K562 (cell line): ENCODE measurements around the gene CCDC148. TPM values are rescaled to one million over a fixed set of nuclear protein-coding genes. Genes with fewer than 3 reads are reported as not detected.

Experiments used
- ATAC-seq: fragments of 200-7000 bp; cut with Tn5 transposase; 3 replicates; pipeline ENCODE4 v1.9.1; 2020; ENCODE audit warnings: moderate library complexity
- BruUV-seq: library from RNA; stranded (reverse); fragments of 400-500 nt; replicated peaks from 2 replicates; lab custom pipeline; 2021; lab: Mats Ljungman, UMichigan
- CTCF ChIA-PET: fragments of 300-600 bp; formaldehyde crosslinking; extraction: SDS; loops from one replicate; lab custom pipeline; 2021; ENCODE audit warnings: low intra/inter-chr PET ratio; lab: Yijun Ruan, JAX
- POLR2A ChIA-PET: fragments of 300-600, 350-650 bp; sonication (Branson Sonifier 250); formaldehyde crosslinking; extraction: SDS; loops from one replicate; lab custom pipeline; 2021; ENCODE audit warnings: antibody characterized with exemption, inconsistent platforms; lab: Yijun Ruan, JAX
- DNase-seq, 4 experiments: peaks; one replicate each; pipeline versions ENCODE4 v3.0.0 to v3.0.0-alpha.2; 2011 to 2018; ENCODE audit warnings: low spot score in 3 of 4, mixed read lengths in 3 of 4; ENCODE audit errors: extremely low read depth in 1 of 4
- FAIRE-seq: peaks from 2 replicates; lab custom pipeline; 2011; peaks lifted over from hg19 to GRCh38; lab: Jason Lieb, UNC
- H2AFZ ChIP-seq: 2 replicates; pipeline ENCODE4 v1.6.0; 2011; ENCODE audit warnings: low read depth, low read length, control low read depth, inconsistent platforms
- H3K27ac ChIP-seq: fragments of 200-600 bp; 3 replicates; pipeline ENCODE4 v1.8.0; 2011; ENCODE audit warnings: low read depth, mild to moderate bottlenecking, control low read depth, inconsistent platforms, low read length, moderate library complexity, mixed read lengths; ENCODE audit errors: extremely low read depth
- H3K27me3 ChIP-seq, 2 experiments: fragments of 300-600 bp in 1 of 2; 2 replicates in 1 of 2; 3 replicates in 1 of 2; pipeline versions ENCODE4 v1.6.0 to v1.8.0; 2011; ENCODE audit warnings: inconsistent platforms in 2 of 2, low read length in 2 of 2, mild to moderate bottlenecking in 1 of 2, mixed read lengths in 1 of 2, moderate library complexity in 1 of 2; ENCODE audit not compliant: control insufficient read depth in 2 of 2, insufficient read depth in 2 of 2
- H3K36me3 ChIP-seq: fragments of 300-600 bp; 3 replicates; pipeline ENCODE4 v1.8.0; 2011; ENCODE audit warnings: mild to moderate bottlenecking, low read length, inconsistent platforms; ENCODE audit not compliant: control insufficient read depth, insufficient read depth
- H3K4me1 ChIP-seq, 2 experiments: fragments of 200-600 bp in 1 of 2; replicated peaks in 1 of 2; 2 replicates in 1 of 2; 3 replicates in 1 of 2; pipeline versions ENCODE4 v1.5.1 to v1.8.0; 2011; ENCODE audit warnings: inconsistent platforms in 2 of 2, low read length in 2 of 2, mild to moderate bottlenecking in 1 of 2, mixed read lengths in 1 of 2, moderate library complexity in 1 of 2; ENCODE audit not compliant: control insufficient read depth in 2 of 2, insufficient read depth in 2 of 2
- H3K4me2 ChIP-seq: 2 replicates; pipeline ENCODE4 v1.6.1; 2011; ENCODE audit warnings: low read length, control low read depth, inconsistent platforms, mixed read lengths; ENCODE audit not compliant: insufficient read depth
- H3K4me3 ChIP-seq: fragments of 200-600 bp; sonication (generic), shearing (Covaris generic); 2 replicates; pipeline ENCODE4 v1.5.1; 2016; ENCODE audit warnings: control low read depth, inconsistent platforms
- H3K79me2 ChIP-seq: fragments of 200-600 bp; 3 replicates; pipeline ENCODE4 v1.8.0; 2011; ENCODE audit warnings: low read length, inconsistent platforms; ENCODE audit not compliant: control insufficient read depth, insufficient read depth
- H3K9ac ChIP-seq, 2 experiments: 2 replicates each; pipeline versions ENCODE4 v1.6.0 to v1.6.1; 2011; ENCODE audit warnings: low read depth in 2 of 2, low read length in 2 of 2, control low read depth in 1 of 2, inconsistent platforms in 1 of 2, mild to moderate bottlenecking in 1 of 2, mixed read lengths in 1 of 2; ENCODE audit not compliant: insufficient read depth in 1 of 2
- H3K9me1 ChIP-seq: one replicate; pipeline ENCODE4 v1.6.0; 2011; ENCODE audit warnings: inconsistent platforms, mild to moderate bottlenecking, low read length, moderate library complexity; ENCODE audit not compliant: control insufficient read depth, insufficient read depth
- H3K9me3 ChIP-seq: replicated peaks from 2 replicates; pipeline ENCODE4 v1.5.1; 2011; ENCODE audit warnings: low read depth, low read length, inconsistent platforms; ENCODE audit not compliant: control insufficient read depth, insufficient read depth
- H4K20me1 ChIP-seq: replicated peaks from 2 replicates; pipeline ENCODE4 v1.6.1; 2011; ENCODE audit warnings: low read length, inconsistent platforms, mixed read lengths; ENCODE audit not compliant: control insufficient read depth, insufficient read depth
- ARID2 ChIP-seq: fragments of 450-650 bp; IDR thresholded peaks from 2 replicates; pipeline ENCODE4 v1.6.1; 2017; ENCODE audit warnings: antibody characterized with exemption, mild to moderate bottlenecking
- C11orf30 ChIP-seq: fragments of 450-650 bp; IDR thresholded peaks from 2 replicates; pipeline ENCODE4 v1.6.1; 2016; ENCODE audit warnings: low read depth, mild to moderate bottlenecking
- MAFF ChIP-seq: IDR thresholded peaks from 2 replicates; pipeline ENCODE4 v1.6.1; 2012; ENCODE audit warnings: low read length, improper control_type of control experiment
- MAFK ChIP-seq: IDR thresholded peaks from 2 replicates; pipeline ENCODE4 v1.6.1; 2011; ENCODE audit warnings: low read length, improper control_type of control experiment
- SMAD1 ChIP-seq: fragments of 150-350 bp; IDR thresholded peaks from 2 replicates; pipeline ENCODE4 v1.6.1; 2014; ENCODE audit warnings: low read length, low read depth; ENCODE audit not compliant: partially characterized antibody
- ZNF316 ChIP-seq: fragments of 450-650 bp; IDR thresholded peaks from 2 replicates; pipeline ENCODE4 v1.6.1; 2016
- in situ Hi-C: fragments of 300-500 bp; cut with MboI; formaldehyde crosslinking; loops from 4 replicates; pipeline ENCODE4 v1.15.0; 2018; ENCODE audit warnings: inconsistent platforms, mixed read lengths
- intact Hi-C: fragments of 100-400 bp; cut with micrococcal nuclease; formaldehyde crosslinking; loops from 2 replicates; pipeline ENCODE4 v1.14.2; 2022
- polyA plus RNA-seq, 8 experiments: library from polyadenylated mRNA; depleted of rRNA in 4 of 8; stranded (reverse) in 5 of 8; unstranded in 3 of 8; fragments of >200 nt; fragmentation: Nextera tagmentation in 2 of 8; fragmentation: Illumina TruSeq in 1 of 8; extraction: Ambion mirVana in 2 of 8; extraction: Trizol in 1 of 8; gene quantifications; 2 replicates each; pipeline versions ENCODE4 v1.2.1 to v1.2.3, GENCODE V29; 2011 to 2014; ENCODE audit warnings: inconsistent platforms in 1 of 8, missing spikeins in 1 of 8
- total RNA-seq, 7 experiments: library from RNA; depleted of rRNA in 6 of 7; stranded (reverse); fragments of >200 nt in 6 of 7; fragmentation: Illumina TruSeq in 2 of 7; extraction: Trizol in 2 of 7; gene quantifications; 2 replicates each; pipeline versions ENCODE4 v1.2.1 to v1.2.3, GENCODE V29; 2011 to 2021; ENCODE audit warnings: low replicate concordance in 1 of 7
- TF ChIP-seq, protein P1 (sequence below): fragments of 450-650 bp; IDR thresholded peaks from 2 replicates; pipeline ENCODE4 v1.6.1; 2018; ENCODE audit not compliant: partially characterized antibody

The CCDC148 gene
- total and polyA plus RNA-seq, 9 of the 15 experiments (the other 6 are each of a cell fraction or from before 2014, with no cell fraction given), result 0.10 to 1.4 (median 0.65) TPM

DNA sequence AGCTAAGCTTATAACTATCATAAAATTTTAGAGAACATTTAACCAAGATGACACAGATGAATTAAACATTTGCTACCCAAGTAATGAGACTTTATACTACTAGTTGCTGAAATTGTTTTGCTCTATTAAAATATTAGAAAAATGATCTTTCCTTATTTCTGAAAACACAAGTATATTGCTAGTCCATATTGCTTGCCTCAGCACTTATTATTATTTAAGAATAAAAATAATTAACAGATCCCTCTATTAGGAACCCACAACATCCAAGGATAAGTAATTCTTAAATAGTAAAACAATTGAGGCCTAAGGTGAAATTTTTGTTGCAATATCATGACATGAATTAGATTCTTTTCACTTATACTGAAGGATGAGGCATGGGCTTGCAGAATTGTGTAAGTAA is 65.2 kb downstream of the CCDC148 start:
- Histone ChIP-seq H3K4me3 (no peak overlapping the region), H2AFZ (no peak overlapping the region), H3K9ac (no peak overlapping the region), H3K27me3 (no peaks in the 10 kb centered on the region; a peak in 1 of 5 replicates), H3K27ac (no peak overlapping the region), H3K4me1 (no peaks in the 10 kb centered on the region), H3K9me1 (no peaks in the 10 kb centered on the region), H4K20me1 (no peaks in the 10 kb centered on the region), H3K79me2 (no peaks in the 10 kb centered on the region), H3K4me2 (no peak overlapping the region), H3K9me3 (no peaks in the 10 kb centered on the region), H3K36me3 (no peaks in the 10 kb centered on the region)
- BruUV-seq, result no TSS peak
- ATAC-seq, result no peak
- TF ChIP-seq ARID2, result no peak
- peak; percentile 39; the same call in 1 of the 2 replicates for TF ChIP-seq MAFF
- TF ChIP-seq ZNF316, result peak; percentile 30; the same call in 1 of the 2 replicates
- TF ChIP-seq, protein P1, sequence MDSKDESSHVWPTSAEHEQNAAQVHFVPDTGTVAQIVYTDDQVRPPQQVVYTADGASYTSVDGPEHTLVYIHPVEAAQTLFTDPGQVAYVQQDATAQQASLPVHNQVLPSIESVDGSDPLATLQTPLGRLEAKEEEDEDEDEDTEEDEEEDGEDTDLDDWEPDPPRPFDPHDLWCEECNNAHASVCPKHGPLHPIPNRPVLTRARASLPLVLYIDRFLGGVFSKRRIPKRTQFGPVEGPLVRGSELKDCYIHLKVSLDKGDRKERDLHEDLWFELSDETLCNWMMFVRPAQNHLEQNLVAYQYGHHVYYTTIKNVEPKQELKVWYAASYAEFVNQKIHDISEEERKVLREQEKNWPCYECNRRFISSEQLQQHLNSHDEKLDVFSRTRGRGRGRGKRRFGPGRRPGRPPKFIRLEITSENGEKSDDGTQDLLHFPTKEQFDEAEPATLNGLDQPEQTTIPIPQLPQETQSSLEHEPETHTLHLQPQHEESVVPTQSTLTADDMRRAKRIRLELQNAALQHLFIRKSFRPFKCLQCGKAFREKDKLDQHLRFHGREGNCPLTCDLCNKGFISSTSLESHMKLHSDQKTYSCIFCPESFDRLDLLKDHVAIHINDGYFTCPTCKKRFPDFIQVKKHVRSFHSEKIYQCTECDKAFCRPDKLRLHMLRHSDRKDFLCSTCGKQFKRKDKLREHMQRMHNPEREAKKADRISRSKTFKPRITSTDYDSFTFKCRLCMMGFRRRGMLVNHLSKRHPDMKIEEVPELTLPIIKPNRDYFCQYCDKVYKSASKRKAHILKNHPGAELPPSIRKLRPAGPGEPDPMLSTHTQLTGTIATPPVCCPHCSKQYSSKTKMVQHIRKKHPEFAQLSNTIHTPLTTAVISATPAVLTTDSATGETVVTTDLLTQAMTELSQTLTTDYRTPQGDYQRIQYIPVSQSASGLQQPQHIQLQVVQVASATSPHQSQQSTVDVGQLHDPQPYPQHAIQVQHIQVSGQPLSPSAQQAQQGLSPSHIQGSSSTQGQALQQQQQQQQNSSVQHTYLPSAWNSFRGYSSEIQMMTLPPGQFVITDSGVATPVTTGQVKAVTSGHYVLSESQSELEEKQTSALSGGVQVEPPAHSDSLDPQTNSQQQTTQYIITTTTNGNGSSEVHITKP, result no peak
- TF ChIP-seq MAFK, result peak; percentile 60; the same call in 1 of the 2 replicates
- TF ChIP-seq SMAD1, result no peak
- TF ChIP-seq C11orf30, result peak; percentile 8; the same call in 1 of the 2 replicates
- in situ Hi-C loops, result no loop called here
- intact Hi-C loops, result no loop called here
- FAIRE-seq, result no peak
- ChIA-PET POLR2A (interaction anchor here (0.5 kb wide), 1 partner anchor 1527 kb away, joined by 3 read pairs; no protein-coding TSS in a partner anchor), CTCF (no interaction called here)
- DNase-seq, result no peak
